OCI-LY3 (cell line): ENCODE results near the gene SYTL3.

Experiments
- CTCF ChIP-seq: fragments of 200-600, 300-600 bp; sonication (generic); IDR thresholded peaks from 2 replicates; pipeline ENCODE4 v1.5.1; 2014; ENCODE audit warnings: antibody characterized with exemption, low read length, low read depth
- EZH2phosphoT487 ChIP-seq: fragments of 200-600 bp; shearing (Covaris generic); IDR thresholded peaks from 2 replicates; pipeline ENCODE4 v1.6.1; 2018; ENCODE audit warnings: antibody characterized with exemption, mixed run types, low read depth

DNA sequence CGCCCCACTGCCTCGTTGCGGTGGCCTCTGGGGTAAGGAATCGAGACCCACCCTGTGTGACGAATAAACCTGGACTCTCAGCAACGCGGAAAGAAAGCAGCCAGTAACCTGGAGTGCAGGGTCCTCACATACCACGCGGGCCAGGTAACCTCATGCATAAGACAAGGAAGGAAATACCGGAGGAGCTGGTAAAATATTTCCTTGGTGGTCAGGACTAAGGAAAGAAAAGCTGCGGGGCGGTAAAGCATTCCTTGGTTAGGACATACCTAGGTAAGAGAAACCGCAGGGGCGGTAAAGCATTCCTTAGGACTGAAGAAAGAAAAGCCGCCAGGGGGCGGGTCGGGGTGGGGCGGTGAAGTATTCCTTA is 80.7 kb downstream of the SYTL3 start:
- no peak for TF ChIP-seq CTCF
- no peak for TF ChIP-seq EZH2phosphoT487
